Measurements from ENCODE around the gene CASK. TPM values are rescaled to one million over a fixed set of nuclear protein-coding genes. Genes with fewer than 3 reads are reported as not detected.
A peak's percentile ranks its signal among the peaks of the same experiment; 100 is the strongest.

Gene CASK
- total and polyA plus RNA-seq, 10 donors: 4.7 to 63.7 (median 42.8) TPM

- 55 to 72% (median 59%) methylated on average over 4 of the region's 4 CpGs for WGBS, 5 donors
- no peak for DNase-seq
Observed at GRCh38 chrX:41862562-41863184, 60.7 kb downstream of the CASK start.

GRCh38 chrX:41858161-41858775 is 65.1 kb downstream of the CASK start:
- 68 to 83% (median 76%) methylated on average over 4 of the region's 4 CpGs for WGBS, 5 donors
- intact Hi-C loops (cut with DNase I; ENCODE audit: low total_unique reads): no loop called here
- no peak for TF ChIP-seq CTCF (IDR thresholded peaks at IDR 0.05 in 8 of 11, conservative IDR thresholded peaks at IDR 0.05 in 3 of 11)
- TF ChIP-seq POLR2AphosphoS5 (IDR thresholded peaks at IDR 0.05): no peak
- TF ChIP-seq POLR2A (IDR thresholded peaks at IDR 0.05): no peak

More at GRCh38 chrX:41862562-41863184, 60.7 kb downstream of the CASK start:
- peaks cover 0 to 3% (median 0%) of the 10 kb centered on the region in 7 donors for H3K27me3 ChIP-seq (replicated peaks in 1 of 7)
- H3K4me1 ChIP-seq: peaks cover 0 to 9% (median 5%) of the 10 kb centered on the region in 6 donors
- H3K9me3 ChIP-seq: no peaks in the 10 kb centered on the region
- H3K4me3 ChIP-seq: no peak overlapping the region
- intact Hi-C loops (cut with DNase I; ENCODE audit: low total_unique reads): no loop called here
- no peaks in the 10 kb centered on the region for H3K36me3 ChIP-seq
- no peak overlapping the region for H3K27ac ChIP-seq
- no peak for TF ChIP-seq POLR2AphosphoS5 (IDR thresholded peaks at IDR 0.05)
- TF ChIP-seq CTCF (IDR thresholded peaks at IDR 0.05 in 8 of 11, conservative IDR thresholded peaks at IDR 0.05 in 3 of 11): no peak
- TF ChIP-seq POLR2A (IDR thresholded peaks at IDR 0.05): no peak

GRCh38 chrX:41857670-41858069 is 65.7 kb downstream of the CASK start:
- intact Hi-C loops (cut with DNase I; ENCODE audit: low total_unique reads): no loop called here
- 63 to 89% (median 86%) methylated on average over 2 of the region's 2 CpGs for WGBS, 5 donors
- no peak for TF ChIP-seq POLR2AphosphoS5 (IDR thresholded peaks at IDR 0.05)
- no peak for TF ChIP-seq POLR2A (IDR thresholded peaks at IDR 0.05)
- TF ChIP-seq CTCF (IDR thresholded peaks at IDR 0.05 in 8 of 11, conservative IDR thresholded peaks at IDR 0.05 in 3 of 11): no peak

More at GRCh38 chrX:41858161-41858775, 65.1 kb downstream of the CASK start:
- H3K4me1 ChIP-seq: peaks cover 0 to 9% (median 2%) of the 10 kb centered on the region in 6 donors
- H3K9me3 ChIP-seq: no peaks in the 10 kb centered on the region
- H3K27ac ChIP-seq: peak overlapping the region in 1 of 8 donors; percentile 7
- H3K4me3 ChIP-seq: no peak overlapping the region
- H3K36me3 ChIP-seq: no peaks in the 10 kb centered on the region
- H3K27me3 ChIP-seq (replicated peaks in 1 of 7): peaks cover 0 to 3% (median 0%) of the 10 kb centered on the region in 7 donors
- DNase-seq: no peak

GRCh38 chrX:41846714-41847113 is 76.6 kb downstream of the CASK start:
- WGBS, 5 donors: 77 to 96% (median 94%) methylated on average over 2 of the region's 2 CpGs
- intact Hi-C loops (cut with DNase I; ENCODE audit: low total_unique reads): no loop called here

More at GRCh38 chrX:41857670-41858069, 65.7 kb downstream of the CASK start:
- Histone ChIP-seq H3K36me3 (no peaks in the 10 kb centered on the region), H3K27me3 (replicated peaks in 1 of 7) (peaks cover 0 to 3% (median 0%) of the 10 kb centered on the region in 7 donors), H3K27ac (peak overlapping the region in 1 of 8 donors; percentile 7), H3K9me3 (no peaks in the 10 kb centered on the region), H3K4me3 (no peak overlapping the region), H3K4me1 (peaks cover 0 to 5% (median 0%) of the 10 kb centered on the region in 6 donors)
- no peak for DNase-seq

More at GRCh38 chrX:41846714-41847113, 76.6 kb downstream of the CASK start:
- TF ChIP-seq POLR2A (IDR thresholded peaks at IDR 0.05): no peak
- TF ChIP-seq CTCF (IDR thresholded peaks at IDR 0.05 in 8 of 11, conservative IDR thresholded peaks at IDR 0.05 in 3 of 11): no peak
- no peak for TF ChIP-seq POLR2AphosphoS5 (IDR thresholded peaks at IDR 0.05)
- no peaks in the 10 kb centered on the region for H3K4me1 ChIP-seq
- H3K4me3 ChIP-seq: no peak overlapping the region
- H3K9me3 ChIP-seq: peaks cover 12 to 72% (median 64%) of the 10 kb centered on the region in 8 donors
- no peaks in the 10 kb centered on the region for H3K27me3 ChIP-seq (replicated peaks in 1 of 7)
- H3K36me3 ChIP-seq: peaks cover 0 to 71% (median 0%) of the 10 kb centered on the region in 6 donors
- DNase-seq: no peak
- no peak overlapping the region for H3K27ac ChIP-seq
